K562 (cell line): Measurements from ENCODE around the gene HSPB6. TPM values are rescaled to one million over a fixed set of nuclear protein-coding genes. Genes with fewer than 3 reads are reported as not detected.

Source experiments
- CREM ChIP-seq: IDR thresholded peaks from 2 replicates; pipeline ENCODE4 v1.6.1; 2014; ENCODE audit warnings: antibody characterized with exemption, low read depth
- GATAD2B ChIP-seq: fragments of 450-650 bp; IDR thresholded peaks from 2 replicates; pipeline ENCODE4 v1.6.1; 2017; ENCODE audit warnings: mild to moderate bottlenecking, borderline replicate concordance
- MBD2 ChIP-seq: sonication (generic); IDR thresholded peaks from 2 replicates; pipeline ENCODE4 v1.6.1; 2016; ENCODE audit warnings: low read depth, borderline replicate concordance
- MCM3 ChIP-seq: fragments of 450-650 bp; IDR thresholded peaks from 2 replicates; pipeline ENCODE4 v1.6.1; 2016
- MCM5 ChIP-seq: fragments of 450-650 bp; IDR thresholded peaks from 2 replicates; pipeline ENCODE4 v1.6.1; 2016; ENCODE audit warnings: low read depth
- MYBL2 ChIP-seq, 2 experiments: fragments of 450-650 bp in 1 of 2; sonication (generic) in 1 of 2; formaldehyde crosslinking in 1 of 2; IDR thresholded peaks; 2 replicates each; pipeline versions ENCODE4 v1.6.1 to v1.8.1; 2017 to 2022; ENCODE audit warnings: borderline replicate concordance in 1 of 2, inconsistent platforms in 1 of 2, low read depth in 1 of 2, mild to moderate bottlenecking in 1 of 2, missing genetic modification reagents in 1 of 2, moderate library complexity in 1 of 2
- TCF3 ChIP-seq: sonication (generic); formaldehyde crosslinking; IDR thresholded peaks from 2 replicates; pipeline ENCODE4 v1.4.0; 2020; ENCODE audit warnings: mild to moderate bottlenecking, missing genetic modification reagents
- YBX1 ChIP-seq: fragments of 450-650 bp; IDR thresholded peaks from 2 replicates; pipeline ENCODE4 v1.7.1; 2016; ENCODE audit warnings: mild to moderate bottlenecking
- ZBTB8A ChIP-seq: fragments of 450-650 bp; IDR thresholded peaks from 2 replicates; pipeline ENCODE4 v1.6.1; 2018; ENCODE audit warnings: mild to moderate bottlenecking, moderate library complexity; ENCODE audit not compliant: partially characterized antibody
- ZNF12 ChIP-seq: sonication (generic); formaldehyde crosslinking; IDR thresholded peaks from 2 replicates; pipeline ENCODE4 v1.4.0; 2020; ENCODE audit warnings: mild to moderate bottlenecking, missing genetic modification reagents
- ZNF174 ChIP-seq: fragments of 250-450 bp; sonication (Bioruptor Pico); IDR thresholded peaks from 2 replicates; pipeline ENCODE4 v1.4.0; 2020; ENCODE audit warnings: mild to moderate bottlenecking
- polyA plus RNA-seq, 8 experiments: library from polyadenylated mRNA; depleted of rRNA in 4 of 8; stranded (reverse) in 5 of 8; unstranded in 3 of 8; fragments of >200 nt; fragmentation: Nextera tagmentation in 2 of 8; fragmentation: Illumina TruSeq in 1 of 8; extraction: Ambion mirVana in 2 of 8; extraction: Trizol in 1 of 8; gene quantifications; 2 replicates each; pipeline versions ENCODE4 v1.2.1 to v1.2.3, GENCODE V29; 2011 to 2014; ENCODE audit warnings: inconsistent platforms in 1 of 8, missing spikeins in 1 of 8
- total RNA-seq, 7 experiments: library from RNA; depleted of rRNA in 6 of 7; stranded (reverse); fragments of >200 nt in 6 of 7; fragmentation: Illumina TruSeq in 2 of 7; extraction: Trizol in 2 of 7; gene quantifications; 2 replicates each; pipeline versions ENCODE4 v1.2.1 to v1.2.3, GENCODE V29; 2011 to 2021; ENCODE audit warnings: low replicate concordance in 1 of 7
- TF ChIP-seq, protein P1 (sequence below): IDR thresholded peaks from 2 replicates; pipeline ENCODE4 v1.6.1; 2011; ENCODE audit warnings: borderline replicate concordance, low read depth, mild to moderate bottlenecking, moderate library complexity, low read length; ENCODE audit not compliant: insufficient read depth, poor library complexity, severe bottlenecking
- TF ChIP-seq, protein P2 (sequence below): sonication (generic); formaldehyde crosslinking; IDR thresholded peaks from 2 replicates; pipeline ENCODE4 v1.8.1; 2023; ENCODE audit warnings: mild to moderate bottlenecking, missing genetic modification reagents
- TF ChIP-seq, protein P3 (sequence below): IDR thresholded peaks from 2 replicates; pipeline ENCODE4 v1.6.1; 2012; ENCODE audit warnings: low read depth, low read length, improper control_type of control experiment, borderline replicate concordance
- TF ChIP-seq, protein P4 (sequence below): sonication (generic); formaldehyde crosslinking; IDR thresholded peaks from 2 replicates; pipeline ENCODE4 v1.9.0; 2022; ENCODE audit warnings: mild to moderate bottlenecking, missing genetic modification reagents
- TF ChIP-seq, protein P5 (sequence below), 2 experiments: fragments of 450-650 bp; IDR thresholded peaks; 2 replicates each; pipeline ENCODE4 v1.6.1; 2016

Gene HSPB6
- total and polyA plus RNA-seq, 9 of the 15 experiments (the other 6 are each of a cell fraction or from before 2014, with no cell fraction given) = 0.55 TPM; not detected in 8

DNA sequence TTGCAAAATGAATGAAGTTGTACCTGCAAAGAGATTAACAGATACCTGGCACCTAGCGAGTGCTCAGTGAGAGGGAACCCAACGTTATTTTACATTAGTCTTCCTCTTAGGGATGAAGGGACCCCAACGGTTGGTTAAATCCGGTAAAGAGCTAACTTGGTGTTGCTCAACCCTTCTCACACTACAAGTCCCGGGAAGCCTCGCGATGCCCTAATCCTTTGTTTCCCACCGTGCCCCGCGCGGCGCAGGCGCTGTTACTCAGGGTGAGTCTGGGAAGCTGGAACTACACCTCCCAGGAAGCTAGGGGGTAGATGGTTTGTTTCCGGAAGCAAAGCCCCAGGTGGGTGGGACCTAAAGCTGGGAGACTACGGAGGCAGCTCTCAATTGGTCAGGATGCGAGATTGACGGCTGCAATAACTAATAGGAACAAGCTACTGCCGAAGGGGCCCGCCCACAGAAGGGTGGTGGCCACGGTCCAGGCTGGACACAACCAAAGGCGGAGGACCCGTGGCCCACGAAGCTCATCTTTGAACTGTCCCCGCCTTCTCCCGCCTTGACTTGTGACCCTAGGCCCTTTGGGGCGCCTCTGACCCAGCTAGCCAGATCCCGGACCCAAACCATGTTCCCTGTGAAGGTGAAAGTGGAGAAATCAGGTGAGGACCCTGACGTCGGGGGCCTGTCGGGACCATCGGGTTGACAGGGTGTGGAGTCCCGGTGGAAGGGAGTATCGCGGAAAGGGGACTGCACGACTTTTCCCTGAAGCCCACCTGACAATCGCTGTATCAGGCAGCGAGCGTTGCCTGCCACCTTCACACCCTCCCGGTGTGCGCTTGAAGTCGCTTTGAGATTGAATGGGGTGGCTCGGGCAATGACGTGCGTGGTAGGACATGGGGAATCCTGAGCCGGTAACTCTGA is 8.5 kb downstream of the HSPB6 start, which contains the start of gene LIN37 (continued):
- TF ChIP-seq, protein P1, sequence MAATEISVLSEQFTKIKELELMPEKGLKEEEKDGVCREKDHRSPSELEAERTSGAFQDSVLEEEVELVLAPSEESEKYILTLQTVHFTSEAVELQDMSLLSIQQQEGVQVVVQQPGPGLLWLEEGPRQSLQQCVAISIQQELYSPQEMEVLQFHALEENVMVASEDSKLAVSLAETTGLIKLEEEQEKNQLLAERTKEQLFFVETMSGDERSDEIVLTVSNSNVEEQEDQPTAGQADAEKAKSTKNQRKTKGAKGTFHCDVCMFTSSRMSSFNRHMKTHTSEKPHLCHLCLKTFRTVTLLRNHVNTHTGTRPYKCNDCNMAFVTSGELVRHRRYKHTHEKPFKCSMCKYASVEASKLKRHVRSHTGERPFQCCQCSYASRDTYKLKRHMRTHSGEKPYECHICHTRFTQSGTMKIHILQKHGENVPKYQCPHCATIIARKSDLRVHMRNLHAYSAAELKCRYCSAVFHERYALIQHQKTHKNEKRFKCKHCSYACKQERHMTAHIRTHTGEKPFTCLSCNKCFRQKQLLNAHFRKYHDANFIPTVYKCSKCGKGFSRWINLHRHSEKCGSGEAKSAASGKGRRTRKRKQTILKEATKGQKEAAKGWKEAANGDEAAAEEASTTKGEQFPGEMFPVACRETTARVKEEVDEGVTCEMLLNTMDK = no peak
- no peak for TF ChIP-seq MYBL2 (IDR thresholded peaks at IDR 0.05; ENCODE audit: low read depth)
- no peak for TF ChIP-seq MYBL2 (CRISPR knock-in tag; IDR thresholded peaks at IDR 0.05; ENCODE audit: borderline replicate concordance)
- TF ChIP-seq MCM5 = no peak
- 0 out of 2 replicates have a peak, but pooled peaks have one; percentile 43 for TF ChIP-seq ZNF12 (CRISPR knock-in tag)
- TF ChIP-seq ZNF174 (CRISPR knock-in tag) = no peak
- TF ChIP-seq MCM3 = no peak
- TF ChIP-seq, protein P2, sequence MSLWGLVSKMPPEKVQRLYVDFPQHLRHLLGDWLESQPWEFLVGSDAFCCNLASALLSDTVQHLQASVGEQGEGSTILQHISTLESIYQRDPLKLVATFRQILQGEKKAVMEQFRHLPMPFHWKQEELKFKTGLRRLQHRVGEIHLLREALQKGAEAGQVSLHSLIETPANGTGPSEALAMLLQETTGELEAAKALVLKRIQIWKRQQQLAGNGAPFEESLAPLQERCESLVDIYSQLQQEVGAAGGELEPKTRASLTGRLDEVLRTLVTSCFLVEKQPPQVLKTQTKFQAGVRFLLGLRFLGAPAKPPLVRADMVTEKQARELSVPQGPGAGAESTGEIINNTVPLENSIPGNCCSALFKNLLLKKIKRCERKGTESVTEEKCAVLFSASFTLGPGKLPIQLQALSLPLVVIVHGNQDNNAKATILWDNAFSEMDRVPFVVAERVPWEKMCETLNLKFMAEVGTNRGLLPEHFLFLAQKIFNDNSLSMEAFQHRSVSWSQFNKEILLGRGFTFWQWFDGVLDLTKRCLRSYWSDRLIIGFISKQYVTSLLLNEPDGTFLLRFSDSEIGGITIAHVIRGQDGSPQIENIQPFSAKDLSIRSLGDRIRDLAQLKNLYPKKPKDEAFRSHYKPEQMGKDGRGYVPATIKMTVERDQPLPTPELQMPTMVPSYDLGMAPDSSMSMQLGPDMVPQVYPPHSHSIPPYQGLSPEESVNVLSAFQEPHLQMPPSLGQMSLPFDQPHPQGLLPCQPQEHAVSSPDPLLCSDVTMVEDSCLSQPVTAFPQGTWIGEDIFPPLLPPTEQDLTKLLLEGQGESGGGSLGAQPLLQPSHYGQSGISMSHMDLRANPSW (CRISPR knock-in tag) = no peak
- TF ChIP-seq GATAD2B = no peak
- TF ChIP-seq, protein P3, sequence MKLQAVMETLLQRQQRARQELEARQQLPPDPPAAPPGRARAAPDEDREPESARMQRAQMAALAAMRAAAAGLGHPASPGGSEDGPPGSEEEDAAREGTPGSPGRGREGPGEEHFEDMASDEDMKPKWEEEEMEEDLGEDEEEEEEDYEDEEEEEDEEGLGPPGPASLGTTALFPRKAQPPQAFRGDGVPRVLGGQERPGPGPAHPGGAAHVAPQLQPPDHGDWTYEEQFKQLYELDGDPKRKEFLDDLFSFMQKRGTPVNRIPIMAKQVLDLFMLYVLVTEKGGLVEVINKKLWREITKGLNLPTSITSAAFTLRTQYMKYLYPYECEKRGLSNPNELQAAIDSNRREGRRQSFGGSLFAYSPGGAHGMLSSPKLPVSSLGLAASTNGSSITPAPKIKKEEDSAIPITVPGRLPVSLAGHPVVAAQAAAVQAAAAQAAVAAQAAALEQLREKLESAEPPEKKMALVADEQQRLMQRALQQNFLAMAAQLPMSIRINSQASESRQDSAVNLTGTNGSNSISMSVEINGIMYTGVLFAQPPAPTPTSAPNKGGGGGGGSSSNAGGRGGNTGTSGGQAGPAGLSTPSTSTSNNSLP = no peak
- TF ChIP-seq ZBTB8A = no peak
- peak; percentile 96 for TF ChIP-seq MBD2
- TF ChIP-seq YBX1 = no peak
- TF ChIP-seq CREM = peak; percentile 89
- TF ChIP-seq, protein P4, sequence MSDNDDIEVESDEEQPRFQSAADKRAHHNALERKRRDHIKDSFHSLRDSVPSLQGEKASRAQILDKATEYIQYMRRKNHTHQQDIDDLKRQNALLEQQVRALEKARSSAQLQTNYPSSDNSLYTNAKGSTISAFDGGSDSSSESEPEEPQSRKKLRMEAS (CRISPR knock-in tag) = 0 out of 2 replicates have a peak, but pooled peaks have one; percentile 27
- TF ChIP-seq, protein P5, sequence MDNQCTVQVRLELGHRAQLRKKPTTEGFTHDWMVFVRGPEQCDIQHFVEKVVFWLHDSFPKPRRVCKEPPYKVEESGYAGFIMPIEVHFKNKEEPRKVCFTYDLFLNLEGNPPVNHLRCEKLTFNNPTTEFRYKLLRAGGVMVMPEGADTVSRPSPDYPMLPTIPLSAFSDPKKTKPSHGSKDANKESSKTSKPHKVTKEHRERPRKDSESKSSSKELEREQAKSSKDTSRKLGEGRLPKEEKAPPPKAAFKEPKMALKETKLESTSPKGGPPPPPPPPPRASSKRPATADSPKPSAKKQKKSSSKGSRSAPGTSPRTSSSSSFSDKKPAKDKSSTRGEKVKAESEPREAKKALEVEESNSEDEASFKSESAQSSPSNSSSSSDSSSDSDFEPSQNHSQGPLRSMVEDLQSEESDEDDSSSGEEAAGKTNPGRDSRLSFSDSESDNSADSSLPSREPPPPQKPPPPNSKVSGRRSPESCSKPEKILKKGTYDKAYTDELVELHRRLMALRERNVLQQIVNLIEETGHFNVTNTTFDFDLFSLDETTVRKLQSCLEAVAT (IDR thresholded peaks at IDR 0.05) = no peak
- TF ChIP-seq TCF3 (CRISPR knock-in tag) = no peak
